Activated CD8-positive, alpha-beta memory T cell treated with anti-CD3 and anti-CD28 coated beads, Interleukin-2, amount 50 U/mL, for 24 hours (primary cell): ENCODE data around the gene AUH.

Experiments
- DNase-seq: peaks from one replicate; pipeline ENCODE4 v3.0.0-alpha.2; 2020; ENCODE audit errors: extremely low read depth

The AUH gene

DNA sequence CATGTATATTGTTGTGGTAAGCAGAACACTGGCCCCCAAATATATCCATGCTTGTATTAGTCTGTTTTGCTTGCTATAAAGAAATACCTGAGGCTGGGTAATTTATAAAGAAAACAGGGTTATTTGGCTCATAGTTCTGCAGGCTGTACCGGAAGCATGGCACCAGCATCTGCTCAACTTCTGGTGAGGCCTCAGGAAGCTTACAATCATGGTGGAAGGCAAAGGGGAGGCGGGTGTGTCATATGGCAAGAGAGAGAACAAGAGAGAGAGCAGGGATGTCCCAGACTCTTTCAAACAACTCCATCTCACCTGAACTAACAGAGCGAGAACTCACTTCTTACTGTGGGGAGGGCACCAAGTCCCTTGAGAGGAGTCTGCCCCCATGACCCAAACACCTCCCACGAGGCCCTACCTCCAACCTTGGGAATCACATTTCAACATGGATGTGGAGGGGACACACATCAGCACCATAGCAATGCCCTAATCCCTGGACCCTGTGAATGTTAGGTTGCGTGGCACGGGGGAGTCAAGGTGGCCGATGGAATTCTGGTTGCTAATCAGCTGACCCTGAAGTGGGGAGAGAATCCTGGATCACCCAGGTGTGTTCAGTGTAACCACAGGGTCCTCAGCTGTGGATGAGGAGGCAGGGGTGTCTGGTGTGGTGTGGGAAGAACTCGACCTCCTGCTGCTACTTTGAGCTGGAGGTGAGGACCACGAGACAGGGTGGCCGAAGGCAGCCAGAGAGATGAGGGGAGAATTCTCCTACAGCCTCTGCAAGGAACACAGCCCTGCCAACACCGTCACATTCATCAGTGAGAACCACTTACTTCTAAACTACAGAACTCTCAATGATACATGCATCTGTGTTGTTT is 172.8 kb downstream of the AUH start:
- no peak for DNase-seq

- DNase-seq, result no peak
Measured at GRCh38 chr9:91187965-91188344, 173.8 kb downstream of the AUH start.

DNA sequence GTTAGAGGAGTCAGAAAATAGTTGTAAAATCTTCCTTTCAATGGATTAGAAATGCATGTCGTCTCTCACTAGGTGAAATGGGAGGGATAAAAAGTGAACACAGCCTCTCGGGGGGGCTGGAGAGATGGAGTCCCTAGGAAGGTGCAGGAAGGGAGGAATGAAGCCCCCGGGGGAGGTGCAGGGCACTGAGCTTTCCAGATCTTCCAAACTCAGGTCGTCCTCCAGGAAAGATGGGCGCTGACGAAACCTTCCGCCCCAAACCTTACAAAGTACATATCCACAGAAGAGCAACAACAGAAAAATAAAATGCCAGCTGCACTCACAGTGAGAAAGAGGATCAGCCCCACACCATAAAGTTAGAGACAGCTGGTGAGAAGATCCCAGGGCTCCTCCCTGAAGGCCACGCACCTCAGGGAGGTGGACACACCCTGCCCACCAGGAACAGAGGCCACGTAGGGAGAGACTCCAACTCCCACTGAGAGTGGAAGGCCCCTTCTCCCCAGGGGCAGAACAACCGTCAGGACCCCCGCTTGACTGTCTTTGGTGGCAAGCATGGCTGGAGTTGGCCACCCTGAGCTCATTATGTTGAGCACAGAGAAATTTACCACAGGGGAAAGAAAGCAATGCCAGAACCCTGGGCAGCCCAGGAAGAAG is 174.3 kb downstream of the AUH start:
- no peak for DNase-seq

DNA sequence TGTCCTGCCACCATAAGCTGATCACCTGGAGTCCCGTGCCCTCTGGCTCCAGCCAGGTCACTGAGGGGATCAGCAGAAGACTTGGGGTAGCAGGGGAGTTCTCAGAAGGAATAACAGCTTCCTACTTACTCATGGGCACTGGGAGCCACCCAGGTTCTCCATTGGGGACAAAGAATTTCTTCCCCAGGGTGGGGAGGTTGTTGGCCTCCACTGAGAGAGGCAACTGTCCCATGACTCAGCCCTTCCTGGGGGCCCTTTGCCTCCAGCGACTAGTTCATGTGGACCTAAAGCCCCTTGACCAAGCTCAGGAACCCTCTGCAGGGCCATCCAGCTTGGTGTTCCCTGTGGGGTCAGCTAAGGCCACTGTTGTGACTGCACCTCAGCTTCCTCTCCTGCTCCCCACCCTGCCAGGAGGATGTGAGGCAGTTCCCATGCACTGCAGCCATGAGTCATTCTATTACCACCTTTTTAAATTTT is 175.0 kb downstream of the AUH start:
- no peak for DNase-seq

- DNase-seq, result no peak
Measured at GRCh38 chr9:91185193-91185886, 176.4 kb downstream of the AUH start.

DNA sequence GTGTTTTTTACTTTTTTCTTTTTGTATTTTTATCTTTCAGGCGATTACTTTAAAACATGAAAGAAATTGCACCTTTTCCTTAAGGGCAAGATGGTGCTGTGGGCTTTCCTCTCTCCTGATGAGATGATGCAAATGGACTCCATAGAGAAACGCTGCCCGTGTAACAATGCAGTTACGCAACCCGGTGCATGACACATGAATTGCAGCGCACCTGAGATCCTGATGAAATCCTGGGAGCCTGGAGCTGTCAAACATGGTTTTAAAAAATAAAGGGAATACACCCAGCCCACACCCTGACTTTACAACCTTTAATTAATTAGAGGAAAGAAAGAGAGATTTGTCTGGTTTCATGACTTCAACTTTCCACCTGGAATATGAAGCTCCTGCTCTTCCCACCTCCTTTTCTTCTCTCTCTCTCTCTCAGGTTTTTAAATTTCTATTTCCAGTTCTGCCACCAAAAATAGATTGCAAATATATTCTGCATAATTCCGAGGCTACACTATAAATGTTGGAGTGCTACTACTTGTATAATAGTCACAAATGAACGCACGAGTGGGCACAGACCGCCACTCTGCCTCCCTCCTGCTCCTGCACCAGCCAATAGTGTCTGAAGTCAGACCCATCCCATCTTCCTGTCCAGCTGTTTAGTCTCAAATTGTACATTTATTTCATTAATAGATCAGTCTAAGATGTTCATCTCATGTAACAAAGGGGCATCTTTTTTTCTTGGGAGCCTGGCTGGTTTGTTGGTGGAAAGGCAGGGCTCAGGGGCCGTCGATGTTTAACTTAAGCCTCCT is 179.1 kb downstream of the AUH start:
- DNase-seq, result no peak

GRCh38 chr9:91181541-91181940 is 180.2 kb downstream of the AUH start:
- DNase-seq, result no peak

GRCh38 chr9:91180930-91181268 is 180.8 kb downstream of the AUH start:
- no peak for DNase-seq

DNA sequence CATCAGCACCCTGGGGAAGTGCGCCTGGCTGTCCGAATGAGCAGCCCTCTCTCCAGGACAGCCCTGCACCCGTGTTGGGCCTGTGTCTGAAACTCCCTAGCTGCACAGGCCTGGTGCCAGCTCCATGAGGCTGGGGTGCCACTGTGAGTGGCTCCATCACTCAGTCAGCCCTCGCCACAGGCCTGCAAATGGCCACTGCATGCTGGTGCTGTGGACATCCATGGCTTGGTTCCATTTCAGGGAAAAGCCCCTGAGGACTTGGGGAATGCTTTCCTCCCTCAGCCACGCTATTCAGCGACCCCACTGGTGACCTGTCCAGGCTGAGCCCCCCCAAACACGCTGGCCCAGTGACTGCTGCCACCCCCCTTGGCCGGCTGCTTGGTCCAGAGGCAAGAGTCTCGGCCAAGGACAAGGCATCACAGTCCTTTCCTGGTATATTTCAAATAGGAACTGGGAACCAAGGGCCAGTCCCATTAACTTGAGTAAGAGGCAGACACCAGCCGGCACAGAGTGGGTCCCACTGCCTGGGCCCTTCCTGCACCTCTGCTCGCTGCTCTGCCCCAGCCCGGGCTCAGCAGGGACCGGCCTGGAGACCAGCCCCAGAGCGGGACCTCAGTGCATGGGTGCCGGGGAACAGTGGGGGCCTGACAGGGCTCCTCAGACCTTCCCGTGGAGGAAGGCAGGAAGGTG is 181.3 kb downstream of the AUH start:
- no peak for DNase-seq

DNA sequence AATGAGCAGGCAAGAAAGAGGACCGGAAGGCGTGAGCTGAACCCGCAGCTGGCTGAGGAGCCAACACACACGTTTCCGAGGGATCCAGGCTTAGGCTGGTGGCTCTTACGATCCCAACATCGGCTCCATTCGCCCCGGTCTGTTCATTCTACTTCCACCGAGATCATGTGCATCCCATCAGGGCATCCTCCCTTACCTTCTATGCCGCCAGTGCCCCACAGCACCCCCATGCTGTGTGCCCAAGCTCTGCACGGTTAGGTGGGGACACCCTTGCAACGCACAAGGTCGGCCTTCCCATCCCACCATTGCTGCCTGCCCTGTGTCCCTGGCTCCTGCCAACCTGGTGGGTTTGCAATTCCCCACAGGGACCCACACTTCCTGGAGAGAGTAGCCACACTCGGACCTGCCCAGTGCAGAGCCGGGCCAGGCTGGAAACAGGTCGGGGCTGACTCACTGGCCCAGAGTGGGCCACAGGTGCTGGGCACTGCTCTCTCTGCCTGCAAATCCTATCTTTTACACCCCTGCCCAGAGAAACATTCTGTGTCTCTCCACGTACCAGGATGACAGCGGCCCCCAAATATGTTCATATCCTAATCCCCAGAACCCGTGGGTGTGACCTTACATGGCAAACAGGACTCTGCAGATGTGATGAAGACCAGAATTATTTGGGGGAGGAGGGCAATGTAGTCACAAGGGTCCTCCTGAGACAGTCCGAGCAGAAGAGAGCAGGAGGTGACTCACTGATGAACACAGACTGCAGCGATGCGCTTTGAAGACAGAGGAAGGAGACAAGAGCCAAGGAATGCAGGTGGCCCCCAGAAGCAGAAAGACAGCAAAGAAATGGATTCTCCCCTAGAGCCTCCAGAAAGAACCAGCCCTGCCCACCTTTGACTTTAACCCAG is 182.2 kb downstream of the AUH start:
- no peak for DNase-seq

DNA sequence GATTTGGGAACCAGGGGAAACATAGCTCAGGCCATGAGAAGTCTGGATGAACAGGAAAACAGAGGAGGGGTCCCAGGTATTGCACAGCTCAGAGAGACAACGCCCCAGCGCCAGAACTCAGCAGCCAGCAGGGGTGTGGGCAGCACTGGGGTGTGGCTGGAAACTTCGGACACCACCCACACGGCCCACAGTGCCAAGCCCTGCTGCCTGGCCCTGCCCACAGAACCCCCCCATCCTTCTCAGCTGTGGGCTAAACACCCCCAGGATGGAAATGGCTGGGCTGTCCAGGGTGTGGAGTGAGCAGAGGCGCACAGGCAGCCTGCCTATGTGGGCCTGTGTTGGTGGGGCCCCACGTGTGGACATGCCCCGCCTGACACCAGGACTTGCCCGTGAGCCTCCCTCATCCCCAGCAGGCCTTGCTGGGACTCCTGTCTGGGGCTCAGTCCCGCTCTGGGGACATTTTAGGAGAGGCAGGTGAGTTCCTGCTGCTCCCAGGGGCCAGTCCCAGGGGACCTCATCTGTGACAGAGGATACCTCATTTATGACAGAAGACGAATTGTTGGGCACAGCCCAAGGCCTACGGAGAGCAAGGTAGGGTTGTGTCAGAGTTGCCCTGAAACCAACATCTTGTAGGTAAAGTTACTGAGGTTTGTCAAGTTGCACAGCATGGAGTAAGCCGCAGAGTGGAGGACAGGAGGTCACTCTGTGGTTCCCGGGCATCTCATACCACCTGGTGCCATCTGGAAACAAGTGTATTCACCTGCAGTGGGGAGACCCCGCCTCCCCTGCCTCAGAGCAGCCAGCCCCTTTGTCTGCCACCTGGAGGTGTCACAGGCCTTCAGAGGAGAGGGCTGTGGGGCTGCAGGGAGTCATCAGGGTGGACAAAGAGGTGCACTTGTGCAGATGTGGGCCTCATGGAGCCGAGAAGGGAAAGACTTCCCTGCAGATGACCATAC is 183.2 kb downstream of the AUH start:
- DNase-seq, result no peak

GRCh38 chr9:91177661-91178280 is 183.9 kb downstream of the AUH start:
- DNase-seq, result no peak

GRCh38 chr9:91177081-91177480 is 184.6 kb downstream of the AUH start:
- no peak for DNase-seq

GRCh38 chr9:91176426-91176825 is 185.3 kb downstream of the AUH start:
- no peak for DNase-seq

DNA sequence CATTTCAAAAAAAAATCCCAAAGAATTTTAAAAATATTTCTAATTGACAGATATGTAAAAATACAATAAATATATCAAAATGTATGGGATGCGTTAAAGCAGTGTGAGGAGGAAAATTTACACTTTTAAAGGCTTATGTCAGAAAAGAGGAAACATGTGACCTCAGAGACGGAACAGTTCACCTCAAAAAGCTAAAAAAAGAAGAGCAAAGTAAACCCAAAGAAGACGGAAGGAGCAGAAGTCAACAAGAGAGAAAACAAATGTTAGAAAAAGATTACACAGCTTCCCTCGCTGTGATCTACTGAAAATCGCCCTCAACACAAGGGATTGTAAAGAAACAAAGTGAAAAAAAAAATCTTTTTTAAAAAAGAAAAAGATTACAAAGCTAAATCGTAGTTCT is 186.9 kb downstream of the AUH start:
- DNase-seq, result no peak

DNA sequence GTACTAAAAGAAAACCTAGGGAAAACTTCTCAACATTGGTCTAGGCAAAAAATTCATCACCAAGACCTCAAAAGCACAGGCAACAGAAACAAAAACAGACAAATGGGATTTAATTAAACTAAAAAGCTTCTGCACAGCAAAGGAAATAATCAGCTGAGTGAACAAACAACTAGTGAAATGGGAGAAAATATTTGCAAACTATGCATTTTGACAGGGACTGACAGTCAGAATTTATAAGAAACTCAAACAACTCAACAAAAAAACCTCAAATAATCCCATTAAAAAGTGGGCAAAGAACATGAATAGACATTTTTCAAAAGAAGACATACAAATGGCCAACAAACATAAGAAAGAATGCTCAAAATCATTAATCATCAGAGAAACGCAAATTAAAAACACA is 189.4 kb downstream of the AUH start:
- DNase-seq, result no peak

GRCh38 chr9:91170951-91171350 is 190.8 kb downstream of the AUH start:
- DNase-seq, result no peak

DNA sequence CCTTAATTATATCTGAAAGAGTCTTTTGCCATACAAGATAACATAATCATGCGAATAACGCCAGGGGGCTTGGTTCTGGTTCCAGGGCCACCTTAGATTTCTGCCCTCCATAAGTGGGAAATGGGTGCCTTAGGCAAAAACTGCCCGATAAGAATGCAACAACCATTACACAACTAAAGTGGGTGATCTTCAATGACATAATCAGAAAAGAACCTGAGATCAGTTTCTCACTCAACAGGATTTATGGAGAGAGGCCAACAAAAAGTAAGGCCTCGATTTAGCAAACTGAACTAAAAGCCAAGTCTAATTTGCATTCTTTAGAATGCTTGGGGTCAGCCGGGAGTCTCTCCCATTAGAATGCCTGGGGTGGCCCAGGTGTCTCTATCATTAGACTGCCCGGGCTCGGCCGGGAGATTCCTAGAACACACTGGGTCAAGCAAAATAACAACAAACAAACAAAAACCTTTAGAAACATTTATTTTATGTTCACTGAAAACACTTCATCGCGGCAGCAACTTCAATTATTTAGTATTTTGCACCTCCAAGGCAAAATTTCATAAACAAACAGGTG is 194.8 kb downstream of the AUH start:
- no peak for DNase-seq
